Astrocyte (in vitro differentiated cells and primary cell): ENCODE measurements around the gene RNASEH2C.

Source experiments
- EZH2 ChIP-seq: IDR thresholded peaks from 2 replicates; pipeline ENCODE4 v1.6.1; 2012; ENCODE audit warnings: mild to moderate bottlenecking, low read length, inconsistent platforms; ENCODE audit not compliant: insufficient read depth
- TF ChIP-seq, protein P1 (sequence below): IDR thresholded peaks from 2 replicates; pipeline ENCODE4 v1.5.1; 2011; ENCODE audit warnings: low read depth, mild to moderate bottlenecking, inconsistent platforms, low read length, moderate library complexity; ENCODE audit not compliant: insufficient read depth

- TF ChIP-seq EZH2, result no peak
- TF ChIP-seq, protein P1, sequence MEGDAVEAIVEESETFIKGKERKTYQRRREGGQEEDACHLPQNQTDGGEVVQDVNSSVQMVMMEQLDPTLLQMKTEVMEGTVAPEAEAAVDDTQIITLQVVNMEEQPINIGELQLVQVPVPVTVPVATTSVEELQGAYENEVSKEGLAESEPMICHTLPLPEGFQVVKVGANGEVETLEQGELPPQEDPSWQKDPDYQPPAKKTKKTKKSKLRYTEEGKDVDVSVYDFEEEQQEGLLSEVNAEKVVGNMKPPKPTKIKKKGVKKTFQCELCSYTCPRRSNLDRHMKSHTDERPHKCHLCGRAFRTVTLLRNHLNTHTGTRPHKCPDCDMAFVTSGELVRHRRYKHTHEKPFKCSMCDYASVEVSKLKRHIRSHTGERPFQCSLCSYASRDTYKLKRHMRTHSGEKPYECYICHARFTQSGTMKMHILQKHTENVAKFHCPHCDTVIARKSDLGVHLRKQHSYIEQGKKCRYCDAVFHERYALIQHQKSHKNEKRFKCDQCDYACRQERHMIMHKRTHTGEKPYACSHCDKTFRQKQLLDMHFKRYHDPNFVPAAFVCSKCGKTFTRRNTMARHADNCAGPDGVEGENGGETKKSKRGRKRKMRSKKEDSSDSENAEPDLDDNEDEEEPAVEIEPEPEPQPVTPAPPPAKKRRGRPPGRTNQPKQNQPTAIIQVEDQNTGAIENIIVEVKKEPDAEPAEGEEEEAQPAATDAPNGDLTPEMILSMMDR, result no peak
Measured at GRCh38 chr11:65703846-65704245, 16.8 kb downstream of the RNASEH2C start.
